ENCODE data around the gene TEX35.

GRCh38 chr1:178548108-178548507, 35.2 kb downstream of the TEX35 start:
- no peak for TF ChIP-seq EP300 (IDR thresholded peaks at IDR 0.05; ENCODE audit: low read depth)
- TF ChIP-seq CTCF (IDR thresholded peaks at IDR 0.05) = no peak
- TF ChIP-seq POLR2AphosphoS5 (IDR thresholded peaks at IDR 0.05) = no peak
- no peak for TF ChIP-seq POLR2A (IDR thresholded peaks at IDR 0.05)

All from transverse colon (tissue), 4 donors.